Liver (tissue), 9 donors: ENCODE measurements around the gene UBE2L5. TPM values are rescaled to one million over a fixed set of nuclear protein-coding genes. Genes with fewer than 3 reads are reported as not detected.

Source experiments
- DNase-seq: peaks from one replicate; pipeline ENCODE4 v3.0.0-alpha.2; 2017; ENCODE audit warnings: low spot score
- H3K27ac ChIP-seq, 2 donors: one replicate each; pipeline ENCODE4 v1.7.0; 2013; ENCODE audit warnings: inconsistent platforms in 2 of 2, low read length in 2 of 2, control low read depth in 1 of 2, low read depth in 1 of 2, mild to moderate bottlenecking in 1 of 2
- H3K27me3 ChIP-seq, 4 donors: one replicate each; pipeline versions ENCODE4 v1.6.1 to v1.7.0; 2013; ENCODE audit warnings: low read length in 3 of 4, inconsistent platforms in 1 of 4, mild to moderate bottlenecking in 1 of 4, moderate library complexity in 1 of 4; ENCODE audit not compliant: control insufficient read depth in 4 of 4, insufficient read depth in 4 of 4
- H3K36me3 ChIP-seq, 4 donors: one replicate each; pipeline versions ENCODE4 v1.6.1 to v1.7.0; 2013; ENCODE audit warnings: low read length in 3 of 4, mild to moderate bottlenecking in 3 of 4, low read depth in 1 of 4, moderate library complexity in 1 of 4; ENCODE audit not compliant: control insufficient read depth in 4 of 4, insufficient read depth in 3 of 4
- H3K4me1 ChIP-seq, 4 donors: one replicate each; pipeline versions ENCODE4 v1.6.1 to v1.7.0; 2013; ENCODE audit warnings: low read length in 3 of 4, mild to moderate bottlenecking in 3 of 4, moderate library complexity in 1 of 4; ENCODE audit not compliant: control insufficient read depth in 4 of 4, insufficient read depth in 4 of 4
- H3K4me3 ChIP-seq, 3 donors: one replicate each; pipeline versions ENCODE4 v1.6.1 to v1.7.0; 2013; ENCODE audit warnings: low read length in 3 of 3, control low read depth in 1 of 3, low read depth in 1 of 3, mild to moderate bottlenecking in 1 of 3
- H3K9ac ChIP-seq, 2 donors: one replicate each; pipeline ENCODE4 v1.7.0; 2013; ENCODE audit warnings: low read length in 2 of 2, mild to moderate bottlenecking in 2 of 2, moderate library complexity in 2 of 2, control low read depth in 1 of 2, low read depth in 1 of 2
- H3K9me3 ChIP-seq, 4 donors: one replicate each; pipeline versions ENCODE4 v1.6.1 to v1.7.0; 2013; ENCODE audit warnings: low read length in 3 of 4; ENCODE audit not compliant: control insufficient read depth in 4 of 4
- EGR1 ChIP-seq, 2 donors: IDR thresholded peaks; 2 replicates each; pipeline ENCODE4 v1.6.1; 2016 to 2018; ENCODE audit warnings: antibody characterized with exemption in 2 of 2, low read depth in 2 of 2
- FOXA1 ChIP-seq: IDR thresholded peaks from 2 replicates; pipeline ENCODE4 v1.6.1; 2016; ENCODE audit warnings: antibody characterized with exemption
- GABPA ChIP-seq, 2 donors: IDR thresholded peaks in 1 of 2; conservative IDR thresholded peaks in 1 of 2; 2 replicates each; pipeline ENCODE4 v1.6.1; 2016; ENCODE audit warnings: antibody characterized with exemption in 2 of 2, mild to moderate bottlenecking in 1 of 2, moderate library complexity in 1 of 2
- HNF4A ChIP-seq, 2 donors: conservative IDR thresholded peaks; 2 replicates each; pipeline ENCODE4 v1.6.1; 2016; ENCODE audit warnings: antibody characterized with exemption in 2 of 2, mild to moderate bottlenecking in 2 of 2
- HNF4G ChIP-seq: IDR thresholded peaks from 2 replicates; pipeline ENCODE4 v1.6.1; 2016; ENCODE audit warnings: antibody characterized with exemption
- JUND ChIP-seq, 2 donors: IDR thresholded peaks; 2 replicates each; pipeline ENCODE4 v1.6.1; 2016; ENCODE audit warnings: antibody characterized with exemption in 2 of 2
- NR2F2 ChIP-seq: IDR thresholded peaks from 2 replicates; pipeline ENCODE4 v1.6.1; 2016; ENCODE audit warnings: antibody characterized with exemption
- RAD21 ChIP-seq, 2 donors: IDR thresholded peaks; 2 replicates each; pipeline ENCODE4 v1.6.1; 2016; ENCODE audit warnings: antibody characterized with exemption in 2 of 2, mild to moderate bottlenecking in 2 of 2
- RXRA ChIP-seq, 2 donors: IDR thresholded peaks; 2 replicates each; pipeline ENCODE4 v1.6.1; 2017 to 2018; ENCODE audit warnings: antibody characterized with exemption in 2 of 2, mild to moderate bottlenecking in 1 of 2
- SP1 ChIP-seq: IDR thresholded peaks from 2 replicates; pipeline ENCODE4 v1.6.1; 2018; ENCODE audit warnings: antibody characterized with exemption, mild to moderate bottlenecking
- TAF1 ChIP-seq: conservative IDR thresholded peaks from 2 replicates; pipeline ENCODE4 v1.6.1; 2016; ENCODE audit warnings: antibody characterized with exemption, mild to moderate bottlenecking
- WGBS: extraction: QIAGEN DNeasy Blood & Tissue Kit; methylation state at CpG from one replicate; pipeline ENCODE4 v1.1.7; 2013; 5-methylcytosine and 5-hydroxymethylcytosine counted together
- polyA plus RNA-seq, 2 donors: library from polyadenylated mRNA; stranded (reverse) in 1 of 2; unstranded in 1 of 2; fragments of 200-250 nt in 1 of 2; fragments of >200 nt in 1 of 2; fragmentation: Nextera tagmentation in 1 of 2; extraction: Ambion mirVana in 1 of 2; gene quantifications; one replicate each; pipeline versions ENCODE4 v1.2.1 to v1.2.3, GENCODE V29; 2013 to 2015
- total RNA-seq, 2 donors: library from RNA; depleted of rRNA; stranded (reverse); fragments of >200 nt; gene quantifications; one replicate each; pipeline ENCODE4 v1.2.3, GENCODE V29; 2014
- TF ChIP-seq, protein P1 (sequence below): fragments of 150-350 bp; IDR thresholded peaks from 2 replicates; pipeline ENCODE4 v1.5.1; 2017; ENCODE audit warnings: improper control_type of control experiment, low read depth, low read length; ENCODE audit not compliant: missing input control
- TF ChIP-seq, protein P2 (sequence below): IDR thresholded peaks from 2 replicates; pipeline ENCODE4 v1.6.1; 2016; ENCODE audit warnings: antibody characterized with exemption, mild to moderate bottlenecking
- TF ChIP-seq, protein P3 (sequence below): IDR thresholded peaks from 2 replicates; pipeline ENCODE4 v1.6.1; 2016; ENCODE audit warnings: antibody characterized with exemption
- TF ChIP-seq, protein P4 (sequence below): IDR thresholded peaks from 2 replicates; pipeline ENCODE4 v1.6.1; 2016; ENCODE audit warnings: antibody characterized with exemption
- TF ChIP-seq, protein P5 (sequence below): IDR thresholded peaks from 2 replicates; pipeline ENCODE4 v1.6.1; 2016; ENCODE audit warnings: antibody characterized with exemption
- donor health status: healthy.
- donor health status: healthy.
- donor health status: healthy.
- donor health status: healthy.
- donor health status: healthy.

Gene UBE2L5
- total and polyA plus RNA-seq, 4 donors, result 0.10 TPM; not detected in 3

DNA sequence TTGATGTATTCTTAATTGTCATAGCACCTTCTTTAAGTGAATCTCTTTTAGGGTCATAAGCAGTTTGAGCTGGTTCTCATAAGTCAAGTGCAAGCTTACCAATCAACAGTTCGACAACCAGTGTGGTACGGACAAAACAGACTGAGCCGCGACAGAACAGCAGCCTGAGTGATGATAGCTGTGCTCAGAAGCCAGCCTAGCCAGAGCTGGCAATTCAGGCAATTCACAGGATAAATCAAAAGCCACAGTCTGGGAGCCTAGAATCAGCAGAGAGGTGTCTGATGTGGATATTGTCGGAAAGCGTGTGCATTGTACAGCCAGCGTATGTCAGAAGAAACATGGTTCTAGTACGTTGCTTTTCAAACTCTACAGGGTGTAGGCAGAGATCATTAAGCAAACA is 14.9 kb downstream of the UBE2L5 start:
- Histone ChIP-seq H3K4me1 (no peaks in the 10 kb centered on the region), H3K27me3 (no peaks in the 10 kb centered on the region), H3K36me3 (no peaks in the 10 kb centered on the region), H3K4me3 (no peak overlapping the region), H3K9ac (no peak overlapping the region), H3K27ac (no peak overlapping the region), H3K9me3 (no peaks in the 10 kb centered on the region)
- DNase-seq, result no peak
- 93% methylated on average over 8 of the region's 8 CpGs for WGBS
- TF ChIP-seq, protein P1, sequence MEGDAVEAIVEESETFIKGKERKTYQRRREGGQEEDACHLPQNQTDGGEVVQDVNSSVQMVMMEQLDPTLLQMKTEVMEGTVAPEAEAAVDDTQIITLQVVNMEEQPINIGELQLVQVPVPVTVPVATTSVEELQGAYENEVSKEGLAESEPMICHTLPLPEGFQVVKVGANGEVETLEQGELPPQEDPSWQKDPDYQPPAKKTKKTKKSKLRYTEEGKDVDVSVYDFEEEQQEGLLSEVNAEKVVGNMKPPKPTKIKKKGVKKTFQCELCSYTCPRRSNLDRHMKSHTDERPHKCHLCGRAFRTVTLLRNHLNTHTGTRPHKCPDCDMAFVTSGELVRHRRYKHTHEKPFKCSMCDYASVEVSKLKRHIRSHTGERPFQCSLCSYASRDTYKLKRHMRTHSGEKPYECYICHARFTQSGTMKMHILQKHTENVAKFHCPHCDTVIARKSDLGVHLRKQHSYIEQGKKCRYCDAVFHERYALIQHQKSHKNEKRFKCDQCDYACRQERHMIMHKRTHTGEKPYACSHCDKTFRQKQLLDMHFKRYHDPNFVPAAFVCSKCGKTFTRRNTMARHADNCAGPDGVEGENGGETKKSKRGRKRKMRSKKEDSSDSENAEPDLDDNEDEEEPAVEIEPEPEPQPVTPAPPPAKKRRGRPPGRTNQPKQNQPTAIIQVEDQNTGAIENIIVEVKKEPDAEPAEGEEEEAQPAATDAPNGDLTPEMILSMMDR, result no peak
- TF ChIP-seq, protein P2, sequence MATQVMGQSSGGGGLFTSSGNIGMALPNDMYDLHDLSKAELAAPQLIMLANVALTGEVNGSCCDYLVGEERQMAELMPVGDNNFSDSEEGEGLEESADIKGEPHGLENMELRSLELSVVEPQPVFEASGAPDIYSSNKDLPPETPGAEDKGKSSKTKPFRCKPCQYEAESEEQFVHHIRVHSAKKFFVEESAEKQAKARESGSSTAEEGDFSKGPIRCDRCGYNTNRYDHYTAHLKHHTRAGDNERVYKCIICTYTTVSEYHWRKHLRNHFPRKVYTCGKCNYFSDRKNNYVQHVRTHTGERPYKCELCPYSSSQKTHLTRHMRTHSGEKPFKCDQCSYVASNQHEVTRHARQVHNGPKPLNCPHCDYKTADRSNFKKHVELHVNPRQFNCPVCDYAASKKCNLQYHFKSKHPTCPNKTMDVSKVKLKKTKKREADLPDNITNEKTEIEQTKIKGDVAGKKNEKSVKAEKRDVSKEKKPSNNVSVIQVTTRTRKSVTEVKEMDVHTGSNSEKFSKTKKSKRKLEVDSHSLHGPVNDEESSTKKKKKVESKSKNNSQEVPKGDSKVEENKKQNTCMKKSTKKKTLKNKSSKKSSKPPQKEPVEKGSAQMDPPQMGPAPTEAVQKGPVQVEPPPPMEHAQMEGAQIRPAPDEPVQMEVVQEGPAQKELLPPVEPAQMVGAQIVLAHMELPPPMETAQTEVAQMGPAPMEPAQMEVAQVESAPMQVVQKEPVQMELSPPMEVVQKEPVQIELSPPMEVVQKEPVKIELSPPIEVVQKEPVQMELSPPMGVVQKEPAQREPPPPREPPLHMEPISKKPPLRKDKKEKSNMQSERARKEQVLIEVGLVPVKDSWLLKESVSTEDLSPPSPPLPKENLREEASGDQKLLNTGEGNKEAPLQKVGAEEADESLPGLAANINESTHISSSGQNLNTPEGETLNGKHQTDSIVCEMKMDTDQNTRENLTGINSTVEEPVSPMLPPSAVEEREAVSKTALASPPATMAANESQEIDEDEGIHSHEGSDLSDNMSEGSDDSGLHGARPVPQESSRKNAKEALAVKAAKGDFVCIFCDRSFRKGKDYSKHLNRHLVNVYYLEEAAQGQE, result no peak
- TF ChIP-seq HNF4G (no peak), TAF1 (no peak), JUND (IDR thresholded peaks at IDR 0.05) (no peak), RAD21 (IDR thresholded peaks at IDR 0.05) (no peak), HNF4A (conservative IDR thresholded peaks at IDR 0.05) (no peak), EGR1 (IDR thresholded peaks at IDR 0.05; ENCODE audit: low read depth in 2 of 2) (no peak), FOXA1 (no peak), NR2F2 (no peak), GABPA (IDR thresholded peaks at IDR 0.05 in 1 of 2, conservative IDR thresholded peaks at IDR 0.05 in 1 of 2) (no peak), SP1 (no peak), RXRA (IDR thresholded peaks at IDR 0.05) (no peak)
- TF ChIP-seq, protein P3, sequence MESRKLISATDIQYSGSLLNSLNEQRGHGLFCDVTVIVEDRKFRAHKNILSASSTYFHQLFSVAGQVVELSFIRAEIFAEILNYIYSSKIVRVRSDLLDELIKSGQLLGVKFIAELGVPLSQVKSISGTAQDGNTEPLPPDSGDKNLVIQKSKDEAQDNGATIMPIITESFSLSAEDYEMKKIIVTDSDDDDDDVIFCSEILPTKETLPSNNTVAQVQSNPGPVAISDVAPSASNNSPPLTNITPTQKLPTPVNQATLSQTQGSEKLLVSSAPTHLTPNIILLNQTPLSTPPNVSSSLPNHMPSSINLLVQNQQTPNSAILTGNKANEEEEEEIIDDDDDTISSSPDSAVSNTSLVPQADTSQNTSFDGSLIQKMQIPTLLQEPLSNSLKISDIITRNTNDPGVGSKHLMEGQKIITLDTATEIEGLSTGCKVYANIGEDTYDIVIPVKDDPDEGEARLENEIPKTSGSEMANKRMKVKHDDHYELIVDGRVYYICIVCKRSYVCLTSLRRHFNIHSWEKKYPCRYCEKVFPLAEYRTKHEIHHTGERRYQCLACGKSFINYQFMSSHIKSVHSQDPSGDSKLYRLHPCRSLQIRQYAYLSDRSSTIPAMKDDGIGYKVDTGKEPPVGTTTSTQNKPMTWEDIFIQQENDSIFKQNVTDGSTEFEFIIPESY, result no peak
- TF ChIP-seq, protein P4, sequence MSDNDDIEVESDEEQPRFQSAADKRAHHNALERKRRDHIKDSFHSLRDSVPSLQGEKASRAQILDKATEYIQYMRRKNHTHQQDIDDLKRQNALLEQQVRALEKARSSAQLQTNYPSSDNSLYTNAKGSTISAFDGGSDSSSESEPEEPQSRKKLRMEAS, result no peak
- TF ChIP-seq, protein P5, sequence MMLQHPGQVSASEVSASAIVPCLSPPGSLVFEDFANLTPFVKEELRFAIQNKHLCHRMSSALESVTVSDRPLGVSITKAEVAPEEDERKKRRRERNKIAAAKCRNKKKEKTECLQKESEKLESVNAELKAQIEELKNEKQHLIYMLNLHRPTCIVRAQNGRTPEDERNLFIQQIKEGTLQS, result no peak

DNA sequence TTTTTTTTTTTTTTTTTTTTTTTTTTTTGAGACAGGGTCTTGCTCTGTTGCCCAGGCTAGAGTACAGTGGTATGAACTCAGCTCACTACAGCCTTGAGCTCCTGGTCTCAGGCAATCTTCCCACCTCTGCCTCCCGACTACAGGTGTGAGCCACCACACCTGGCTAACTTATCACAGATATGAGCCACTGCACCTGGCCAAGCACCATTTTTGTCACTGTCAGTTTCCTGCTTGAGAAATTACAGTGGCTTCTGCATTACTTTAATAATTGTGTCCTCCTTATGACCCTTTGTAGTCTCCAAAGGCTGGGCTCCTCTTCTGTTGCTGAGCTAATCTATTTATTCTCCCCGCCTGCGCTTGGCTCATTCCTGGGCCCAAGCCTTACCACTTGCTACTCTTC is 16.0 kb downstream of the UBE2L5 start:
- no peaks in the 10 kb centered on the region for H3K9me3 ChIP-seq
- no peak overlapping the region for H3K27ac ChIP-seq
- H3K27me3 ChIP-seq, result no peaks in the 10 kb centered on the region
- DNase-seq, result no peak
- TF ChIP-seq NR2F2, result no peak
- no peak overlapping the region for H3K9ac ChIP-seq
- H3K4me1 ChIP-seq, result no peaks in the 10 kb centered on the region
- H3K36me3 ChIP-seq, result no peaks in the 10 kb centered on the region
- no peak overlapping the region for H3K4me3 ChIP-seq
- 97% methylated on average over 3 of the region's 3 CpGs for WGBS
